NCI-H2107 treated with DMSO at 0.1 percent for 48 hours (cell line): ENCODE data around the gene SHC1.

Source experiments
- DNase-seq: peaks from one replicate; lab custom pipeline; 2025; ENCODE audit not compliant: unreplicated experiment; lab: John Stamatoyannopoulos, UW

SHC1 gene

DNA sequence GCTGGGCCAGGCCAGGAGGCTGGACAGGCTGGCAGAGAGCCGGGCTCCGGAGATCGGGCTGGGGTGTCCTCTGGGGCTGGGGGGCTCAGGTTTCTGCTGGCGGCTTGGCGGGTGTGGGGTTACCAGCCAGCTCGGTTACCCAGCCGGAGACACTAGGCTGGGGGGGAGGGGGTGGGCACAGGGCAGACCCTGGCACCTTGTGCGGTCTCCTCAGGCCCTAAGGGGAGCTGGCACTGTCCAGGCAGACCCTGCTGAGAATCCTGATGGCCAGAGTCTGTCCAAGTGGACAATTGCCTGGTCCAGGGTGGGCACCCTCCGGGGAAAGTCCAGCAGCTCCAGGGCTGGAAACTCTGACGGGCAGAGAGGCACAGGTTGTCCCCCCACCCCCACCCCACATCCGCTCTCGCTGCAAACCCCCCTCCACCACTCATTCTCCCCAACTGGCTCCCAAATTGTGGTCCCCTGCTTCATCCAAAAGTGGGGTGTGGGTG, 38.7 kb upstream of the SHC1 start:
- no peak for DNase-seq

DNA sequence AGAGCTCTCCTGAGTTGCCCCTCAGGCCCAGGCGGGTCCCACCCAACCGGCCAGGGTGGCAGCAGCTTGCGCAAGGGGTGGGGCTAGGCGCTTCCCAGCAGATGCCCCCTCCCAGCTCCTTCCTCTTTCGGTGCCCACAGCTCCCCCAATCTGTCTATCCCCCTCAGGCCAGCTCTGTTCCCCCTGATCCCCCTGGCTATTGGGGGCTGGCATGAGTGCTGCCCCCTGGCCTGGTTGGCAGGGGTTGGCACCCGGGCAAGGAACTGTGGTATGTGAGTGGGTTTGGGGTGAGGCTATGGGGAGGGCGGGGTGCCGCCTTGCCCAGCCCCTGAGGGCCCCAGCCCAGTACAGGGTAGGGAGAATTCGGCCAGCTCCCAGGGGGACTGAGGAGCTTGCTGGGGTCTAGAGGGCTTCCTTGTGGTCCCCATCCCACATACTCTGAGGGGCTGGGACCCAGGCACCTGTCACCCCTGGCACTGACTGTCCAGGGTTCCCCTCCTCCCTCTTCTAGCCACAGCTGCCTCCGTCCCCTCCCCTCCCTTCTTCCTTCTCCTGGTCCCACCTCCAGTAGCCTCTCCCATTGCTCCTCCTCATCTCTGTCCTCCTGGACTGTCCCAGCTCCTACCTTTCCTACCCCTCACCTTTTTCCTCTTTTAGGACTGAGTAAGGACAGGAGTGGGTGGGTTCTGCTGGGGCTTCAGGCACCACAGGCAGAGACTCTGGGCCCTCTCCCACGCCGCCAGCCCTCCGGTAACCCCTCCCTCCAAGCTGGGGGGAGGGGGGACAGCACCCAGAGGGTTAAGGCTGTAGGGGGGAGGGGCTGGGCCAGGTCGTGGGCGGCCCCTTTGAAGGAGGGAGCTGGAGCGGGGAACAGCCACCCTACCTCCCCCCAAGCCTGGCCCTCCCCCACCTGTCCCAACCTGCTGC, 37.7 kb upstream of the SHC1 start:
- no peak for DNase-seq

DNA sequence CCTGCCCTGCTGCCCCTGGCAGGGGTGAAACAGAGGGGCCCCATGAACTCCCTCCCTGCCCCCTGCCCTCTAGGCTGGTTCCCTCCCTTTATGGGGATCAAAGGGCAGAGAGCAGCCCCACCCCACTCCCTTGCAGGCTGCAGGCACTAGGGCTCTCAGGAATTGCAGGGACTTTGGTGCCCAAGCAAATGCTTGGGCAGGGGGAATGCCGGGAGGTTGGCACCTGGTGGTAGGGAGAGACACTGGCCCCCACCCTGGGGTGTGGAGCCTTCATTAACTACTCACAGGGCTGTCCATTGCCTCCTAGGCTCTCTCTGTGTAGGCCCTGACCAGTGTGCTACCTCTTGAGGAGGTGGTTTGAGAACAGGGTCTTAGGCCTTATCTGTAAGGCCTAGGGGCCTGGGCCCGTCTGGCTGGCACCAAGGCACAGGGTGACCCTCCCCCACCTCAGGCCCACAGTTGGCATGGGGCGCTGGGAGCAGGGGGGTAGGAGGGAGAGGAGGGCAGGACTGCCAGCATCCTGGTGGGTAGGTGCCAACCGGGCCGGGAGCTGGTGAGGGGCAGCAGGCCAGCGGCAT, 36.8 kb upstream of the SHC1 start:
- no peak for DNase-seq

DNA sequence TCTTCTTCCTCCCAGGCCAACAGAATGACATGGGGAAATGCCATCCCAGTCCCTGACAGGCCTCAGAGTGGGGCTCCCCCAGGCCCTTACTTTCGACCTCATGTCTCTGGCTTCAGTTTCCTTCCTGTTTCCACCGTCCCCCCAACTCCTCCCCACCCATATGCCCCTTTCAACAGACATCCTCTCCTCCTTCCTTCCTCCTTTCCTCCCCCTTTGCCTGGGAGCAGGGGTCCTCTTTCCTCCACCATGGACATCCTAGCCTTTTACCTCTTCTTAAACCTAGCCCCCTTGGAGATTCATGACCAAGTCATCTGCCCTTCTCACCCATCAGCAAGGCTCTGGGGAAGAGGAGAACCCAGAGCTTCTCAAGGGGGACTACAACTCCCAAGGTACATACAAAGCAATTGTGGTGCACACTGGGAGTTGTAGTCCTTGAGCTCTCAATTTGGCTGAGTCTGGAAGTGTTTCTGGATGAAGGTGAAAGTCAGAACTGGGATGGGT, 36.1 kb upstream of the SHC1 start:
- DNase-seq = no peak

GRCh38 chr1:155005076-155006011, 34.8 kb upstream of the SHC1 start:
- DNase-seq = no peak

- no peak for DNase-seq
Observed at GRCh38 chr1:155004352-155005075, 34.0 kb upstream of the SHC1 start.

DNA sequence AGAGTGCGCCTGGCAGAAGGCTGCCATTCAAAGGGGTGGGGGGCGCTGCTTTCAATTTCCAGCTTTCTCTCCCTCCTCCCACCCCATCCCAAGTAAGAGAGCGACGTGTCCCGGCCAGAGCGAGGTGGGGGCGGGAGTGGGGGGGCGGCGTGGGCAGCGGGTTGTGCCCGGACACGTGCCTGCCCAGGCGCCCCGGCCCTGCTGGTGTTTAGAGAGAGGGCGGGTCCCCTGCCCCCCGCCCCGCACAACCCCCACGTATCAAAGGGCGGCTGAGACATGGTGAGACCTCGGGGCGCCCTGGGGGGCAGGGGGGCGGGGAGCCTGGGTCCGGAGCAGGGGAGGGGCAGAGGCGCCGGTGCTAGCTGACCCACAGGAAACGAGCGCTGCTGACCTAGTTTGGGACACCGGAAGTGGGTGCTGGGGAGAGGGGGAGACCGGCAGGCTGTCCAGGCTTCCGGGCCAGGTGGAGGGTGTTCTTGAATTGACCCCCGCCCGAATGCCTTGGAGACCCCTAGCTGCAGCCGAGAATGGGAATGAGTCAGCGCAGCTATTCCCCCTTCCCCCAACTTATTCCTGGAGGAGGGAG, 33.3 kb upstream of the SHC1 start:
- DNase-seq = no peak

DNA sequence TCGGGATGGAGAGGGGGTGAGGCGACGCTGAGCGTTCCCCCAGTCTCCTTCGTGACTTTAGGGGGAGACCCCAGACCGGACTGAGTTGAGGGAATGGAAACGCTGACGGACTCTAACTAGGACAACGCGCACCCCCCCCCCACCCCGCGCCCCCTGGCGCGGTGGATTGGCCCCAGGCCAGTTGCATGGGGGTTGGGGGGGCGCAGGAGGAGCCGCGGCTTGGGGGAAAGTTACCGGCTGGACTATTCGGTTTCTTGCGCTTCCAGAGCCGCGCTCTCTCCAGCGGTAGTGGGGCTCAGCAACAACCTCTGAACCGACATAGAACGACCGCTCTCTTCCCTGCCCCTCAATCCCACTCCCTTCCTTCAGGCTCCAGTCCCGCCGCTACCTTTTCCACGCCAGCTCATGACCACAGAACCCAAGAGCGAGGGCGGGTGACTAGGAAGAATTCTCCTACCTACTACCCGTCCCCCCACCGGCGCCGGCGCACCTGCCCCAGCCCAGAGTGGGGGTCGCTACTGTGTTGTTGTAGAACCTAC, 32.7 kb upstream of the SHC1 start:
- peak; percentile 37 for DNase-seq

DNA sequence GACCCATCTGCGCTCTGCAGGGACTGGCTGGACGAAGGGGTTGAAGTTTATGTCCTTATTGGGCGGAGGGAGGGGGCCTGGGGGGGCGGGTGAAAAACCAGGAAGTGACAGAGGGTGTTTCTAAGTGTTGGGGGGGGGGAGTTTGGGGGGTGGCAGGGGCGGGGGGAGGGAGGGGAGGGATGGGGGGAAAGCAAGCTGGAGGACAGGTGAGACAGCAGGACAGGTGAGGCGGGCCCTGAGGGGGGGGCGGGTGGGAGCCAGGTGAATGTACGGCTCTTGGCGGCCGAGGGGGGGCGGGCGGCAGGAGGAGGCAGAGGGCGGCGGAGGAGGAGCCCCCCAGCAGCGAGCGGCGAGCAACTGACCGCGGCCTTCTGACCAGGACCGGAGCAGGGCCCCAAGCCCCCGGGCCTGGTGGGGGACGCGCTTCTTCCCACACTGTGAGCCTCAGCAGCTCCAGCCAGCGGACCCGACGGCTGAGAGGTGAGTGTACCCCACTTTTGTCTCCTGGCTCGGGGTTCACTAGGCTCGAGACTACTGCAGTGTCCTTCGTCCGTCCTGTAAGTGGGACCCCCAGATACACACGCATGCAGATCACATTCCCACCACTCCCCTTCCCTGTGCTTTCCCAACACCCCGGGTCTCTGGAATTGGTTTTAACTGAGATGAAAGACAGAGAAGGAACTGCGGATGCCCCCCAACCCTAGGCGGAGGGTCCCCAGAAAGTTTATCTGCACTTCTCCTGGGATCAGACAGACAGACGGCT, 32.1 kb upstream of the SHC1 start, which contains the start of gene ZBTB7B:
Gene ZBTB7B, plus strand, starts transcription at position 339 of the 763 bp plus-strand sequence. CDS start 11,859 bp downstream, outside the sequence.
- DNase-seq = no peak

- peak; percentile 99 for DNase-seq
Observed at GRCh38 chr1:155001675-155002463, 31.3 kb upstream of the SHC1 start.

DNA sequence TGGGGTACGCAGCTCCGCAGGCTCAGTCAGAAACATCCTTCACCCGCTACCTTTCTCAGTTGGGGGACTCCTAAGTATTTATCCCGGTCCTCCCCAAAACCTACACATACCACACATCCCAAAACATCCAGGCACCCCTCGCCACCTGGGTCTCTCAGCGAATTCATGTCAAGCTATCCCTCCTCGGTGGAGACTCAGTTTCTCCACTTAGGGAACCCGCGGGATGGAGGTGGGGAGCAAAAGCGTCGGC, 30.8 kb upstream of the SHC1 start:
- no peak for DNase-seq

DNA sequence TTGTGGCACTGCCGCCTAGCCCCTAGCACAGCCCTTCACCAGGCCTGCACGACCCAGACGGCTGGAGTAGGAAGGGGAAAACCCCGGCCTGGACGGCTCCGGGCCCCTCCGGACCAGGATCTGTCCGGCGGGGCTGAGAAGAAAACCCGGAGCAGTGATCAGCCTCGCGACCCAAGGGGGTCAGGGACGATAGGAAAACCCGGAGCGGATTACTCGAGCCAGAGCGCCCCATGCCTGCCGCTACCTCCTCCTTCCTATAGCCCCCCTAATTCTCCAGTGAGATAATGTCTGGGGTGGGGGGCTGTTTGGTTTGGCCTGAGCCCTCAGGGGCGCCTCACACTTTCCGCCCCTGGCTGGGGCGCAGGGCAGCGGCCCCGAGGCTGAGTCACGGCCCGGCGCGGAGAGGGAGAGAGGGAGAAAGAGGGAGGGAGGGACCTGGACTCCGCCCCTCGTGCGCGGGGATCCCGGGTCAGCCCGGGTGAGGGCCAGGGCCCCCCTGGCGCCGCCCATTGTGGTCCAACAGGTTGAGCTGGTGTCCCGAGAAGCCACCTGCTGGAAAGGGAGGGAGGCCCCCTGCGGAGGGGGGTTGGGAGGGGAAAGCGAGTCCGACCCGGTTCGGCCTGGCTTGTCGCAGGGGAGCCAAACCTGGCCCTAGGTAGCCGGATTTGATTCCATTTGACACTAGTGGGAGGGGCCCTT, 30.3 kb upstream of the SHC1 start:
- peak; percentile 79 for DNase-seq

DNA sequence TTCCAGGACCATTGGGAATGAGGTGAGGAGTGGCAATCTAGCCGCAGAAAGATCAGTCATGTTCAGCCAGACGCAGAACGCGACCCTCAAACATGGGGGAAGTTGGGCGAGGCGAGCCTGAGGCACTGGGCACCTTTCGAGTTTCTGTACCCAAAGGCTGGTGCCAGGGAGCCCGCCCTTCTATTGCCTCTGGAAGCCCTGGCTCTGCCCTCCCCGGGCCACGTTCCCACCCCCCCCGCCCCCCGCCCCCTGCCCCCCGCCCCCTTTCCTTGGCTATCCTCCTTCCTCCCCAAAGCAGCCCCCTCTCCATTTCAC, 29.8 kb upstream of the SHC1 start:
- no peak for DNase-seq

GRCh38 chr1:154999571-155000410, 29.2 kb upstream of the SHC1 start:
- peak; percentile 50 for DNase-seq

DNA sequence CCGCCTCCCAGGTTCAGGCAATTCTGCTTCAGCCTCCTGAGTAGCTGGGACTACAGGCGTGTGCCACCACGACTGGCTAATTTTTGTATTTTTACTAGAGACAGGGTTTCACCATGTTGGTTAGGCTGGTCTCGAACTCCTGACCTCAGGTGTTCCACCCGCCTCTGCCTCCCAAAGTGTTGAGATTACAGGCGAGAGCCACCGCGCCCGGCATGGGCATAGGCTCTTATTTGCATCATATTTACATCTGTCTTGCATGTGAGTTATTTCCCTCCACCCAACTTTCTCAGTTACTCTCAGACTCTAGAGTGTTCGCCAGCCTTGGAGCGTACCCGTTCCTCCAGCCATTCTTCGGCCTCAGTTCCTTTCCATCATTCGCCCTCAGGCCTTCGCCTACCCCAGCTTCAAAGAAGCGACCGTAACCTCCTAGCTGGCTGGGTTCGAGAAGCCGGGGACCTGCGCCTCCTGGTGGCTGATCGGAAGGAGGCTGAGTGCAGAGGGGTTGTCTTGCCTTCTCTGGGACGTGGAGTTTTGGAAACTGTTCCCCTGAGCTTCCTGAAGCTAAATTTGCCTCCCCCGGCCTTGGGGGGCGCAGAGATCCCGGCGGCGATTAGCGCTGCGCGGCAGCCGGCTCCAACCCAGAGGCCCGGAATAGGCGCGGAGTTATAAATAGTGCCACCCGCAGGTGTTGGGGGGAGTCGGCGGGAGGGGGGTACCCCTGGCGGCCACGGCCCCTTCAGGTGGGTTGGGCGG, 28.4 kb upstream of the SHC1 start:
- peak; percentile 61 for DNase-seq

GRCh38 chr1:154998201-154998780, 27.7 kb upstream of the SHC1 start:
- no peak for DNase-seq
